Prostate gland (tissue), 2 donors: ENCODE results near the gene ITGA1.

Experiments
- CTCF ChIP-seq, 4 experiments: fragments of 200-600 bp in 2 of 4; fragments of 450-650 bp in 2 of 4; sonication (generic) in 2 of 4; IDR thresholded peaks; 1 replicate in 3 of 4; 2 replicates in 1 of 4; pipeline ENCODE4 v1.5.1; 2016 to 2019; ENCODE audit warnings: antibody characterized with exemption in 4 of 4, mild to moderate bottlenecking in 2 of 4, moderate library complexity in 2 of 4
- POLR2A ChIP-seq: fragments of 450-650 bp; IDR thresholded peaks from one replicate; pipeline ENCODE4 v1.6.1; 2016; ENCODE audit warnings: antibody characterized with exemption, mild to moderate bottlenecking

- TF ChIP-seq CTCF (IDR thresholded peaks at IDR 0.05) (no peak), POLR2A (no peak)
Measured at GRCh38 chr5:52947851-52948250, 160.1 kb downstream of the ITGA1 start.
